DLD1 (cell line): Measurements from ENCODE around the gene IL18BP.

Source experiments
- in situ Hi-C: cut with HindIII; loops from 2 replicates; pipeline ENCODE4 v1.10.0; 2017; ENCODE audit warnings: low sequenced_read_pairs

Gene IL18BP

GRCh38 chr11:71996517-71996916, 2.2 kb upstream of the IL18BP start:
- in situ Hi-C loops, result no loop called here

GRCh38 chr11:71996946-71997345, 1.8 kb upstream of the IL18BP start:
- in situ Hi-C loops, result no loop called here

GRCh38 chr11:71997594-71997993, 1.1 kb upstream of the IL18BP start:
- in situ Hi-C loops, result no loop called here

- in situ Hi-C loops, result no loop called here
Measured at GRCh38 chr11:71998061-71998460, 648 bp upstream of the IL18BP start.

- in situ Hi-C loops, result no loop called here
Measured at GRCh38 chr11:71999362-71999761, 653 bp downstream of the IL18BP start.

- in situ Hi-C loops, result no loop called here
Measured at GRCh38 chr11:71999798-72000197, 1.1 kb downstream of the IL18BP start.

GRCh38 chr11:72000202-72000867, 1.6 kb downstream of the IL18BP start:
- in situ Hi-C loops, result no loop called here

GRCh38 chr11:72001285-72001684, 2.6 kb downstream of the IL18BP start:
- in situ Hi-C loops, result no loop called here

GRCh38 chr11:72001834-72002591, 3.3 kb downstream of the IL18BP start:
- in situ Hi-C loops, result no loop called here

- in situ Hi-C loops, result no loop called here
Measured at GRCh38 chr11:72002841-72003775, 4.4 kb downstream of the IL18BP start.

- in situ Hi-C loops, result no loop called here
Measured at GRCh38 chr11:72003776-72004171, 5.1 kb downstream of the IL18BP start.

- in situ Hi-C loops, result no loop called here
Measured at GRCh38 chr11:72004515-72005346, 6.0 kb downstream of the IL18BP start.

- in situ Hi-C loops, result no loop called here
Measured at GRCh38 chr11:72005347-72006260, 6.9 kb downstream of the IL18BP start.

- in situ Hi-C loops, result no loop called here
Measured at GRCh38 chr11:72006309-72007088, 7.8 kb downstream of the IL18BP start.

GRCh38 chr11:72007089-72007476, 8.4 kb downstream of the IL18BP start:
- in situ Hi-C loops, result no loop called here

- in situ Hi-C loops, result no loop called here
Measured at GRCh38 chr11:72007587-72007986, 8.9 kb downstream of the IL18BP start.

- in situ Hi-C loops, result no loop called here
Measured at GRCh38 chr11:72008728-72009127, 10.0 kb downstream of the IL18BP start.

GRCh38 chr11:72009156-72009555, 10.4 kb downstream of the IL18BP start:
- in situ Hi-C loops, result no loop called here
